IPS-18c (cell line): ENCODE data around the gene TMEM163.
A peak's percentile ranks its signal among the peaks of the same experiment; 100 is the strongest.
"Not testable (repeated sequence)": the region's sequence is repeated elsewhere in the genome, so short reads cannot be mapped to it uniquely, and the experiment has no call there.

Experiments
- H3K4me3 ChIP-seq: 2 replicates; pipeline ENCODE4 v1.7.0; 2013; ENCODE audit warnings: low read depth, mild to moderate bottlenecking, low read length, moderate library complexity; ENCODE audit not compliant: insufficient read depth
- H3K9me3 ChIP-seq: one replicate; pipeline ENCODE4 v1.6.1; 2013; ENCODE audit warnings: mild to moderate bottlenecking, low read length, moderate library complexity; ENCODE audit not compliant: control insufficient read depth, insufficient read depth

Gene TMEM163

GRCh38 chr2:134727385-134727784, 8.6 kb upstream of the TMEM163 start:
- no peak overlapping the region for H3K4me3 ChIP-seq
- no peaks in the 10 kb centered on the region for H3K9me3 ChIP-seq

GRCh38 chr2:134726645-134727044, 7.8 kb upstream of the TMEM163 start:
- no peak overlapping the region for H3K4me3 ChIP-seq
- H3K9me3 ChIP-seq: no peaks in the 10 kb centered on the region

DNA sequence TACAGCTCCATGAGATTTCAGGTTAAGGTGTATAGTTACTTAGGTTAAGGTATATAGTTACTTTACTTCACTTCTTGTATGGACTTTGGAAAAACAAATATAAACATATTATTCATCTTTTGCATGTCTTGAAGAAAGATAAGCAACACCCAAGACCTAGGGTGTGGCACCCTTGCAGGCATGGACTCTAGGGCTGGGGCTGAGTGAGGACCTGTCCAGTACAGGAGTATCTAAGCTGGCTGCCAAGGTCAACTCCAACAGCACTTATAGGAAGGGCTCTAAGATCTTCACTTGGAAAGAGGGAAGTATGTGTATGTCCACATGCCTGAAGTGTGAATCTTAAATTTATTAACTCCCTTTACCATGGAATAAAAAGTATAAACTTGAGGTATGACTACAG, 7.1 kb upstream of the TMEM163 start:
- no peaks in the 10 kb centered on the region for H3K9me3 ChIP-seq
- H3K4me3 ChIP-seq: no peak overlapping the region

DNA sequence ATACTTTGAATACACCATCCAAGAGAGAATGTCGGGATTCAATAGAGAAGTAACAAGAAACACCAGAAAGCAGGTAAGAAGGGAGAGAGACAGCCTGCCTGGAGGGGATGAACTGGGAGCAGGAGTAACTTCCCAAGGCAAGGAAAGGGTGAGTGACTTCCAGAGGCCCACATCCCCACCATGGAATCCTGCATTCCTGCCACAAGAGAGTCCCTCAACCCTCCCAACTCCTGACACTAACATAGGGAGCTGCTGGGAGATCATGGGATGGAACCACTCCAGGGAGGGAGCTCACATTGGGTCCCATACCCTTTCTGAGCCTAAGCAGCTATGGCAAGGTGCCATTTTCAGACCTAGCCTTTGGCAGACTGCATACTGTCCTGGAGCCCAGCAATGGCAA, 5.5 kb upstream of the TMEM163 start:
- no peaks in the 10 kb centered on the region for H3K9me3 ChIP-seq
- no peak overlapping the region for H3K4me3 ChIP-seq

DNA sequence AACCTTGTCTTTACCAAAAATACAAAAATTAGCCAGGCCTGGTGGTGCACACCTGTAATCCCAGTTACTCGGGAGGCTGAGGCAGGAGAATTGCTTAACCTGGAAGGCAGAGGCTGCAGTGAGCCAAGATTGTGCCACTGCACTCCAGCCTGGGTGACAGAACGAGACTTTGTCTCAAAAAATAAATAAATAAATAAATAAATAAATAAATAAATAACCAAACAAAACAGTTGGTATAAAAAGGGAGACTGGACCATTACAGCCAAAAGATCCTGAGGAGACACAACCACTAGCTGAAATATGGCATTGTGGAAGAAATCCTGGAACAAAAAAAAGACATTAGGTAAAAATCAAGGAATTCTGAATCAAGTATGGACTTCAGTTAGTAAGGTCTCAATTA, 4.9 kb upstream of the TMEM163 start:
- H3K4me3 ChIP-seq, H3K9me3 ChIP-seq: not testable (repeated sequence)

- Histone ChIP-seq H3K9me3 (peaks cover 2% of the 10 kb centered on the region), H3K4me3 (no peak overlapping the region)
Observed at GRCh38 chr2:134722728-134723127, 3.9 kb upstream of the TMEM163 start.

GRCh38 chr2:134721596-134721995, 2.8 kb upstream of the TMEM163 start:
- no peak overlapping the region for H3K4me3 ChIP-seq
- peaks cover 2% of the 10 kb centered on the region for H3K9me3 ChIP-seq

DNA sequence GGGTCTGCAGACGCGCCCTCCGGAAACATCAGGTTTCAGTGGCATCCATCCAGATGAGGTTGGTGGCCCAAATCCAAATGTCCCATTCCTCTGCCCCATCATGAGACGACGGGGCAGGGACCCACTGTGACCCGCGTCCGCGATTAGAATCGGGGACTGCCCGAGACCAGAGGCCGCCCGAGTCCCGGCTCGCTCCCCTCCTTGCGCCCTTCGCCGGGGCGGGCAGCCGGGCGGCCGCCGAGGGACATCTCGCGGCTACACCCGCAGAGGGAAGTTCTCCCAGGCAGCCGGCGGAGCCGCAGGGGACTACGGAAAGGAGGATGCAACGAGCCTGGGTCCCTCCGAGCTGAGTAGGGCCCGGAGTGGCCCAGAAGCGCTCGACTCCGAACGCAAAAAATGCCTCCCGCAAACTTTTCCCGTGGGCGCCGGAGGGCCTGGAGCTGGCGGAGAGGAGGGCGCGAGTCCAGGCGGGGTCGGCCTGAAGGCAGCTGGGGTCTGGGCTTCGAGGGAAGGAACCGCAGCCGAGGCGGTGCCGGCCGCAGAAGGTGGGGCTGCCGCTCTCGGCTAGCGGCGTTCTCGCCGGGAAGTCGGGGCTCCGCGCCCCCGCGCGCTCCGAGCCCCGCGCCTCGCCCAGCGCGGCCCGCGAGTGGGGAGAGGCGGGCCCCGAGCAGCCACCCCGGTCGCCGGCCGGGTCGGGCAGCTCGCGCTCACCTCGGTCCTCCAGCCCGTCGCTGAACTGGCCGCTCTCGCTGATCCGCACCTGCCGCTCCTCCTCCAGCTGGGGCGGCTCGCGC, 580 bp downstream of the TMEM163 start:
- Histone ChIP-seq H3K9me3 (peaks cover 2% of the 10 kb centered on the region), H3K4me3 (peak overlapping the region; percentile 68)

DNA sequence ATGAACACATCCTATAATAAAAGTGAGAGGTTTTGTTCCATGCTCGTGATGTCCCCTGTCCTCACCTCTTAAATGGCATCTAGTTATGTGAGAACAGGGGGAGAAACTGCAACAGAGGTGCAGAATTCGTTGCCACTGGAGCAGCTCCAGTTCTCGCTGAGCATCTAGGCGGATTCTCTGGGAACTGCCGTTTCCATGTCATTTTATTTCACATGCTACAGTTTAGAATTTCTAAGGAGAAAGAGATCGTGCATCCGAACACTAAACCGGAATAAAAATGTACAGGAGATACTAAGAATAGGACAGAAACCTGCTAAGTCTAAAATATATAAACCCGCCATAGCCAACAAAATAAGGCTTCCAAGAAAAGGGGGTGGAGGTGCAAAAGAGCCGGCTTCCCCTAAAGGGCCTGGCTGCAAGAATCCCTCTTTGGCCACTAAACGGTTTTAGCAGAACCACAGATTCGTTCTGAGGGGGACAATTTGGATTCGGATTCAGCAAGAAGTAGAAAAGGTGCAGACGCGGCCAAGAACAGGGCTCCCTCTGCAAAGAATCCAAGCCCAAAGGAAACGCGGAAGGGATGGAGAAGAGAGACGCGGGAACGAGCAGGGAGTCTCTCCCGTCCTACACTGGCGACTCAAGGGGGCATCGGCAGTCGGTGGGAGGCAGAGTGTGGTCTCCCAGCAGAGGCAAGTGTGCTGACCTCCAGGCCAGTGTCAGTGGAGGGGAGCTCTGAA, 1.3 kb downstream of the TMEM163 start:
- H3K4me3 ChIP-seq: peak overlapping the region; percentile 68
- H3K9me3 ChIP-seq: peaks cover 2% of the 10 kb centered on the region

GRCh38 chr2:134716721-134717243, 2.0 kb downstream of the TMEM163 start:
- Histone ChIP-seq H3K9me3 (peaks cover 2% of the 10 kb centered on the region), H3K4me3 (no peak overlapping the region)

DNA sequence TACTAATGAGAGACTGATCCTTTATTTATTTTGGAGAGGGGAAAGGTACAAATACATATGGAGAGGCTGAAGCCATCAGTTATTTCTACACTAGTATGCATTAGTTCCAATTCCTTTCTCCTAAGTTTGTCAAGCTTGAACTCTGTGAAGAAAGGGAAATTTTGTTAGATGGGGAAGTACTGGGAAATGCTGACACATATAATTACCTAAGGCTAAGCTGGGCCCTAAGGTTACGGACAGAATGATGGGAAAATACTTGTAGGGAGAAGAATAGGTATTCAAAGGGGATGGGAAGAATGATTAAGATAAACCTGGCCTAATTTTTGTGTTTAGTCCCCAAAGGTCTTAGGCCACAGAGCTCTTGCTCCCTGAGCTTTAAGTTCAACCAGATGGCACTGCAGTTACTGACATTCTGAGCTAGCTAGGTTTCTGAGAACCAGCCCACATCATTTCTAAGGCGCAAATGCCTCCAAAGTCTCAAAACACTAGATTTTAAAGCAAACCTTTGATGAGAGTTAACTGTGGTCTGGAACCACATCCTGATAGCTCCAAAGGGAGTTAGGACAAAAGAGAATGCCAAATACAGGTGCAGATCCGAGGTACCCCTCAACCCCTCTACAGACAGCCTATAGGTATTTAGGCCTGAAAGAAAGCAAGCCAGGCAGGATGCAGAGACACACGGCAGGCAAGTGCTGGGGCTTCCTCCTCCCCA, 2.7 kb downstream of the TMEM163 start:
- Histone ChIP-seq H3K9me3 (peaks cover 2% of the 10 kb centered on the region), H3K4me3 (no peak overlapping the region)

GRCh38 chr2:134714228-134714627, 4.6 kb downstream of the TMEM163 start:
- Histone ChIP-seq H3K4me3 (no peak overlapping the region), H3K9me3 (peaks cover 2% of the 10 kb centered on the region)

DNA sequence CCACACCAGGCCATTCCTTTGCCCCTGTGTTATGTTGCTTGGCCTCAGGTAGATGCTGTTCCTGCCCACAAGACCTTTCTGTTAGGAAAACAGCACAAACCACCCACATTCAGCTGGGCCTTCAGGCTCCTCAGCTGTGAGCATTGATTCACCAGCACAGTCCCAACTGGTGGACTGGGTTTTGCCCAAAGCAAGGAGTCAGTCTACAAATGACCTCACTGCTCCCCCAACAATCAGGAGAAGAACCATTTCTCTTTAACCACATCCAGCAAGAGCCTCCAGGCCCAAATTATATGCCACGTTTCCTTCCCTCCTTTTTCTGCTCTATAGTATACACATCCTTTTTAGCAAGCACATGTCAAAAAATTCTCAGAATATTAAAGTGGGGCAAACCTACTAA, 5.2 kb downstream of the TMEM163 start:
- Histone ChIP-seq H3K4me3 (no peak overlapping the region), H3K9me3 (peaks cover 2% of the 10 kb centered on the region)

GRCh38 chr2:134713176-134713575, 5.6 kb downstream of the TMEM163 start:
- H3K9me3 ChIP-seq: peaks cover 2% of the 10 kb centered on the region
- no peak overlapping the region for H3K4me3 ChIP-seq

DNA sequence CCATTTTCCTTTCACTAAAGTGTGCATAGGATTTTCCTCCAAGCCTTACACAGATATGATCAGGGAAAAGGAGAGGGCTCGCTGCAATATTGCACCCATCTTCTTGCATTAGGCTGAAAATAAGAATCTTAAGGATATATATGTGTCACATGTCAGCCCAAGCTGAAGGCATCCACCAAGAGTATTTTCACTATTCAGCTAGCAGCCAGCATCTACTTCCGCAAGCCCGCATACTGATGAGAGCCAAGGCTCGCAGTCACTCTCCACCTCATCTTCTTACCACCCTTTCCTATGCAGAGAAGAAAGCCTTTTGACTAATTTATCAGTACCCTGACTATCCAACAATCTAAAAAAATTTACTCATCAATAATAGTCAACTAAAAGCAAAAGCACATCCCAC, 6.1 kb downstream of the TMEM163 start:
- Histone ChIP-seq H3K9me3 (no peaks in the 10 kb centered on the region), H3K4me3 (no peak overlapping the region)

GRCh38 chr2:134712299-134712698, 6.5 kb downstream of the TMEM163 start:
- H3K9me3 ChIP-seq: no peaks in the 10 kb centered on the region
- H3K4me3 ChIP-seq: no peak overlapping the region

GRCh38 chr2:134711692-134712091, 7.1 kb downstream of the TMEM163 start:
- Histone ChIP-seq H3K9me3 (no peaks in the 10 kb centered on the region), H3K4me3 (no peak overlapping the region)

GRCh38 chr2:134707330-134707676, 11.5 kb downstream of the TMEM163 start:
- no peak overlapping the region for H3K4me3 ChIP-seq
- H3K9me3 ChIP-seq: no peaks in the 10 kb centered on the region
